WTC11 (cell line): Measurements from ENCODE around the gene ZNF761. TPM values are rescaled to one million over a fixed set of nuclear protein-coding genes. Genes with fewer than 3 reads are reported as not detected.
"Not testable (repeated sequence)": the region's sequence is repeated elsewhere in the genome, so short reads cannot be mapped to it uniquely, and the experiment has no call there.

Experiments used
- ATAC-seq: fragments of 200-7000 bp; cut with Tn5 transposase; 2 replicates; pipeline ENCODE4 v1.10.0; 2021; ENCODE audit warnings: mild to moderate bottlenecking, moderate library complexity
- CTCF ChIA-PET: fragments of 300-600 bp; sonication (Branson Sonifier 250); formaldehyde crosslinking; loops from one replicate; lab custom pipeline; 2021; ENCODE audit warnings: antibody characterized with exemption; lab: Charles Lee
- POLR2A ChIA-PET: fragments of 350-600 bp; sonication (Branson Sonifier 250); formaldehyde crosslinking; loops from one replicate; lab custom pipeline; 2021; ENCODE audit warnings: antibody characterized with exemption; lab: Charles Lee
- DNase-seq: peaks from one replicate; pipeline ENCODE4 v3.0.0; 2021; ENCODE audit warnings: low spot score
- H3K27ac Mint-ChIP-seq: 2 replicates; pipeline ENCODE4 v1.8.0; 2021; ENCODE audit warnings: mixed read lengths
- H3K27me3 Mint-ChIP-seq: 2 replicates; pipeline ENCODE4 v1.8.0; 2021; ENCODE audit warnings: low read depth, mild to moderate bottlenecking, moderate library complexity, mixed read lengths
- H3K36me3 Mint-ChIP-seq: 2 replicates; pipeline ENCODE4 v1.8.0; 2021; ENCODE audit warnings: mixed read lengths
- H3K4me1 Mint-ChIP-seq: 2 replicates; pipeline ENCODE4 v1.8.0; 2022; ENCODE audit warnings: mixed read lengths
- H3K4me3 Mint-ChIP-seq: 2 replicates; pipeline ENCODE4 v1.8.0; 2021; ENCODE audit warnings: mild to moderate bottlenecking, moderate library complexity, mixed read lengths
- H3K9me3 Mint-ChIP-seq: 2 replicates; pipeline ENCODE4 v1.8.0; 2021; ENCODE audit warnings: mixed read lengths
- ETV6 ChIP-seq: sonication (generic); formaldehyde crosslinking; IDR thresholded peaks from 2 replicates; pipeline ENCODE4 v1.8.1; 2022; ENCODE audit warnings: mild to moderate bottlenecking, missing genetic modification reagents
- GTF2I ChIP-seq: fragments of 250-450 bp; sonication (Bioruptor Pico); conservative IDR thresholded peaks from 2 replicates; pipeline ENCODE4 v1.4.0; 2021; ENCODE audit warnings: mild to moderate bottlenecking
- MXD4 ChIP-seq: fragments of 250-450 bp; sonication (Bioruptor Pico); IDR thresholded peaks from 2 replicates; pipeline ENCODE4 v1.8.0; 2021; ENCODE audit warnings: mild to moderate bottlenecking, moderate library complexity, borderline replicate concordance
- RELA ChIP-seq: sonication (generic); formaldehyde crosslinking; IDR thresholded peaks from 2 replicates; pipeline ENCODE4 v1.8.1; 2022; ENCODE audit warnings: missing genetic modification reagents, mild to moderate bottlenecking, borderline replicate concordance
- TCF7 ChIP-seq: sonication (generic); formaldehyde crosslinking; IDR thresholded peaks from 2 replicates; pipeline ENCODE4 v1.8.0; 2022; ENCODE audit warnings: mild to moderate bottlenecking, low read depth, missing genetic modification reagents, moderate library complexity
- TEAD4 ChIP-seq: sonication (generic); formaldehyde crosslinking; IDR thresholded peaks from 2 replicates; pipeline ENCODE4 v1.8.0; 2022; ENCODE audit warnings: mild to moderate bottlenecking, missing genetic modification reagents
- ZNF232 ChIP-seq: sonication (generic); formaldehyde crosslinking; IDR thresholded peaks from 2 replicates; pipeline ENCODE4 v1.8.0; 2022; ENCODE audit warnings: mild to moderate bottlenecking, missing genetic modification reagents
- ZNF317 ChIP-seq: sonication (generic); formaldehyde crosslinking; IDR thresholded peaks from 2 replicates; pipeline ENCODE4 v1.8.1; 2023; ENCODE audit warnings: low read depth, mild to moderate bottlenecking, moderate library complexity, missing genetic modification reagents, borderline replicate concordance
- total RNA-seq: library from RNA; stranded (reverse); gene quantifications from 3 replicates; pipeline ENCODE4 v1.2.3, GENCODE V29; 2021
- TF ChIP-seq, protein P1 (sequence below): sonication (generic); formaldehyde crosslinking; IDR thresholded peaks from 2 replicates; pipeline ENCODE4 v1.8.0; 2022; ENCODE audit warnings: missing genetic modification reagents
- TF ChIP-seq, protein P2 (sequence below): sonication (generic); formaldehyde crosslinking; IDR thresholded peaks from 2 replicates; pipeline ENCODE4 v1.8.0; 2023; ENCODE audit warnings: mild to moderate bottlenecking, missing genetic modification reagents
- TF ChIP-seq, protein P3 (sequence below): sonication (generic); formaldehyde crosslinking; conservative IDR thresholded peaks from 2 replicates; pipeline ENCODE4 v1.8.1; 2023; ENCODE audit warnings: mild to moderate bottlenecking, low read depth, missing genetic modification reagents, moderate library complexity
- TF ChIP-seq, protein P4 (sequence below): sonication (generic); formaldehyde crosslinking; IDR thresholded peaks from 2 replicates; pipeline ENCODE4 v1.8.1; 2022; ENCODE audit warnings: mild to moderate bottlenecking, moderate library complexity, missing genetic modification reagents
- TF ChIP-seq, protein P5 (sequence below): fragments of 250-450 bp; sonication (Bioruptor Pico); IDR thresholded peaks from 2 replicates; pipeline ENCODE4 v1.8.0; 2021; ENCODE audit warnings: mild to moderate bottlenecking
- TF ChIP-seq, protein P6 (sequence below): sonication (generic); formaldehyde crosslinking; IDR thresholded peaks from 2 replicates; pipeline ENCODE4 v1.8.0; 2023; ENCODE audit warnings: missing genetic modification reagents, mild to moderate bottlenecking, borderline replicate concordance

Gene ZNF761
- total RNA-seq, 1 experiment from 2014 or later: 29.7 TPM

DNA sequence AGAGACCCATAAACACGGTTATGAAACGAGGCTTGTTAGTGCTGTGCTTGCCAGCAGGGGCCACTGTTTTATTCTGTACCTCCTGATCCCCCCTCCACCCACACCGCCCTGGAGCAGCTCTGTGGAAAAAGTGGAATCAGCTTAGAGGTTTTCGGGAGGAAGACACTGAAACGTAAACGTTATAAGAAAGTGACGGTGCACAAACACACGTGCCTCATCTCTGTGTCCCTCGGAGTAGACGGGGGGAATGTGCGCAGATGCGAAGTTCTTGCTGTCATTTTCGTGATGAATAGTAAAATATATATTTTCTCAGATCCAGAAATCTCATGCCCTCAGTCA lies 72.5 kb downstream of the ZNF761 start:
- peak overlapping the region; percentile 58 for H3K4me3 Mint-ChIP-seq
- H3K36me3 Mint-ChIP-seq, POLR2A ChIA-PET, H3K27ac Mint-ChIP-seq, H3K9me3 Mint-ChIP-seq, H3K27me3 Mint-ChIP-seq: not testable (repeated sequence)
- TF ChIP-seq, protein P1, sequence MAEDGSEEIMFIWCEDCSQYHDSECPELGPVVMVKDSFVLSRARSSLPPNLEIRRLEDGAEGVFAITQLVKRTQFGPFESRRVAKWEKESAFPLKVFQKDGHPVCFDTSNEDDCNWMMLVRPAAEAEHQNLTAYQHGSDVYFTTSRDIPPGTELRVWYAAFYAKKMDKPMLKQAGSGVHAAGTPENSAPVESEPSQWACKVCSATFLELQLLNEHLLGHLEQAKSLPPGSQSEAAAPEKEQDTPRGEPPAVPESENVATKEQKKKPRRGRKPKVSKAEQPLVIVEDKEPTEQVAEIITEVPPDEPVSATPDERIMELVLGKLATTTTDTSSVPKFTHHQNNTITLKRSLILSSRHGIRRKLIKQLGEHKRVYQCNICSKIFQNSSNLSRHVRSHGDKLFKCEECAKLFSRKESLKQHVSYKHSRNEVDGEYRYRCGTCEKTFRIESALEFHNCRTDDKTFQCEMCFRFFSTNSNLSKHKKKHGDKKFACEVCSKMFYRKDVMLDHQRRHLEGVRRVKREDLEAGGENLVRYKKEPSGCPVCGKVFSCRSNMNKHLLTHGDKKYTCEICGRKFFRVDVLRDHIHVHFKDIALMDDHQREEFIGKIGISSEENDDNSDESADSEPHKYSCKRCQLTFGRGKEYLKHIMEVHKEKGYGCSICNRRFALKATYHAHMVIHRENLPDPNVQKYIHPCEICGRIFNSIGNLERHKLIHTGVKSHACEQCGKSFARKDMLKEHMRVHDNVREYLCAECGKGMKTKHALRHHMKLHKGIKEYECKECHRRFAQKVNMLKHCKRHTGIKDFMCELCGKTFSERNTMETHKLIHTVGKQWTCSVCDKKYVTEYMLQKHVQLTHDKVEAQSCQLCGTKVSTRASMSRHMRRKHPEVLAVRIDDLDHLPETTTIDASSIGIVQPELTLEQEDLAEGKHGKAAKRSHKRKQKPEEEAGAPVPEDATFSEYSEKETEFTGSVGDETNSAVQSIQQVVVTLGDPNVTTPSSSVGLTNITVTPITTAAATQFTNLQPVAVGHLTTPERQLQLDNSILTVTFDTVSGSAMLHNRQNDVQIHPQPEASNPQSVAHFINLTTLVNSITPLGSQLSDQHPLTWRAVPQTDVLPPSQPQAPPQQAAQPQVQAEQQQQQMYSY (CRISPR knock-in tag): peak; percentile 58
- peak; percentile 30 for DNase-seq
- peaks cover 24% of the 10 kb centered on the region for H3K4me1 Mint-ChIP-seq
- CTCF ChIA-PET: interaction anchor here (0.9 to 1.1 kb wide), 5 partner anchors 16 to 288 kb away, joined by 3 to 4 read pairs (median 4); no protein-coding TSS in a partner anchor
- peak; percentile 69 for ATAC-seq

DNA sequence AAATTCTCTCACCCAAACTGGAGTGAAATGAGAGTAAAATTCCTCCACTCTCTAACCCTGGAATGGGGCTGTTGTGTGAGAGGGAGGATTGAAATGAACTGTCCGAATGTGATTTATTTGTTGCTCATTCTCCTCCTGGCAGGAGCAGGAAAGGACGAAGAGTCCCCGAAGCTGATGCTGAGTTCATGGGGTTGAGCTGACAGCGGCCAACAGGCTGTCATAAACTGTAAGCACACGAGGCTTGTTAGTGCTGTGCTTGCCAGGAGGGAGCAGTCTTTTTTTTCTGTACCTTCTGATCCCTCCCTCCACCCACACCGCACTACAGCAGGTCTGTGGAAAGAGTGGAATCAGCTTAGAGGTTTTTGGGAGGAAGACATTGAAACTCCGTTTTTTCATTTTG lies 73.1 kb downstream of the ZNF761 start:
- CTCF ChIA-PET: interaction anchor here (0.5 to 1.1 kb wide), 4 partner anchors 16 to 168 kb away, joined by 3 to 4 read pairs (median 4); no protein-coding TSS in a partner anchor
- TF ChIP-seq, protein P2, sequence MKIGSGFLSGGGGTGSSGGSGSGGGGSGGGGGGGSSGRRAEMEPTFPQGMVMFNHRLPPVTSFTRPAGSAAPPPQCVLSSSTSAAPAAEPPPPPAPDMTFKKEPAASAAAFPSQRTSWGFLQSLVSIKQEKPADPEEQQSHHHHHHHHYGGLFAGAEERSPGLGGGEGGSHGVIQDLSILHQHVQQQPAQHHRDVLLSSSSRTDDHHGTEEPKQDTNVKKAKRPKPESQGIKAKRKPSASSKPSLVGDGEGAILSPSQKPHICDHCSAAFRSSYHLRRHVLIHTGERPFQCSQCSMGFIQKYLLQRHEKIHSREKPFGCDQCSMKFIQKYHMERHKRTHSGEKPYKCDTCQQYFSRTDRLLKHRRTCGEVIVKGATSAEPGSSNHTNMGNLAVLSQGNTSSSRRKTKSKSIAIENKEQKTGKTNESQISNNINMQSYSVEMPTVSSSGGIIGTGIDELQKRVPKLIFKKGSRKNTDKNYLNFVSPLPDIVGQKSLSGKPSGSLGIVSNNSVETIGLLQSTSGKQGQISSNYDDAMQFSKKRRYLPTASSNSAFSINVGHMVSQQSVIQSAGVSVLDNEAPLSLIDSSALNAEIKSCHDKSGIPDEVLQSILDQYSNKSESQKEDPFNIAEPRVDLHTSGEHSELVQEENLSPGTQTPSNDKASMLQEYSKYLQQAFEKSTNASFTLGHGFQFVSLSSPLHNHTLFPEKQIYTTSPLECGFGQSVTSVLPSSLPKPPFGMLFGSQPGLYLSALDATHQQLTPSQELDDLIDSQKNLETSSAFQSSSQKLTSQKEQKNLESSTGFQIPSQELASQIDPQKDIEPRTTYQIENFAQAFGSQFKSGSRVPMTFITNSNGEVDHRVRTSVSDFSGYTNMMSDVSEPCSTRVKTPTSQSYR (CRISPR knock-in tag): no peak
- TF ChIP-seq GTF2I (CRISPR knock-in tag) (no peak), TCF7 (CRISPR knock-in tag) (no peak), ZNF232 (no peak), ETV6 (CRISPR knock-in tag) (no peak), RELA (no peak), MXD4 (CRISPR knock-in tag) (no peak), TEAD4 (no peak), ZNF317 (CRISPR knock-in tag) (no peak)
- TF ChIP-seq, protein P3, sequence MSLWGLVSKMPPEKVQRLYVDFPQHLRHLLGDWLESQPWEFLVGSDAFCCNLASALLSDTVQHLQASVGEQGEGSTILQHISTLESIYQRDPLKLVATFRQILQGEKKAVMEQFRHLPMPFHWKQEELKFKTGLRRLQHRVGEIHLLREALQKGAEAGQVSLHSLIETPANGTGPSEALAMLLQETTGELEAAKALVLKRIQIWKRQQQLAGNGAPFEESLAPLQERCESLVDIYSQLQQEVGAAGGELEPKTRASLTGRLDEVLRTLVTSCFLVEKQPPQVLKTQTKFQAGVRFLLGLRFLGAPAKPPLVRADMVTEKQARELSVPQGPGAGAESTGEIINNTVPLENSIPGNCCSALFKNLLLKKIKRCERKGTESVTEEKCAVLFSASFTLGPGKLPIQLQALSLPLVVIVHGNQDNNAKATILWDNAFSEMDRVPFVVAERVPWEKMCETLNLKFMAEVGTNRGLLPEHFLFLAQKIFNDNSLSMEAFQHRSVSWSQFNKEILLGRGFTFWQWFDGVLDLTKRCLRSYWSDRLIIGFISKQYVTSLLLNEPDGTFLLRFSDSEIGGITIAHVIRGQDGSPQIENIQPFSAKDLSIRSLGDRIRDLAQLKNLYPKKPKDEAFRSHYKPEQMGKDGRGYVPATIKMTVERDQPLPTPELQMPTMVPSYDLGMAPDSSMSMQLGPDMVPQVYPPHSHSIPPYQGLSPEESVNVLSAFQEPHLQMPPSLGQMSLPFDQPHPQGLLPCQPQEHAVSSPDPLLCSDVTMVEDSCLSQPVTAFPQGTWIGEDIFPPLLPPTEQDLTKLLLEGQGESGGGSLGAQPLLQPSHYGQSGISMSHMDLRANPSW (CRISPR knock-in tag): no peak
- TF ChIP-seq, protein P4, sequence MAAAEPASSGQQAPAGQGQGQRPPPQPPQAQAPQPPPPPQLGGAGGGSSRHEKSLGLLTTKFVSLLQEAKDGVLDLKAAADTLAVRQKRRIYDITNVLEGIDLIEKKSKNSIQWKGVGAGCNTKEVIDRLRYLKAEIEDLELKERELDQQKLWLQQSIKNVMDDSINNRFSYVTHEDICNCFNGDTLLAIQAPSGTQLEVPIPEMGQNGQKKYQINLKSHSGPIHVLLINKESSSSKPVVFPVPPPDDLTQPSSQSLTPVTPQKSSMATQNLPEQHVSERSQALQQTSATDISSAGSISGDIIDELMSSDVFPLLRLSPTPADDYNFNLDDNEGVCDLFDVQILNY (CRISPR knock-in tag): no peak
- TF ChIP-seq, protein P1 (CRISPR knock-in tag): no peak
- TF ChIP-seq, protein P5, sequence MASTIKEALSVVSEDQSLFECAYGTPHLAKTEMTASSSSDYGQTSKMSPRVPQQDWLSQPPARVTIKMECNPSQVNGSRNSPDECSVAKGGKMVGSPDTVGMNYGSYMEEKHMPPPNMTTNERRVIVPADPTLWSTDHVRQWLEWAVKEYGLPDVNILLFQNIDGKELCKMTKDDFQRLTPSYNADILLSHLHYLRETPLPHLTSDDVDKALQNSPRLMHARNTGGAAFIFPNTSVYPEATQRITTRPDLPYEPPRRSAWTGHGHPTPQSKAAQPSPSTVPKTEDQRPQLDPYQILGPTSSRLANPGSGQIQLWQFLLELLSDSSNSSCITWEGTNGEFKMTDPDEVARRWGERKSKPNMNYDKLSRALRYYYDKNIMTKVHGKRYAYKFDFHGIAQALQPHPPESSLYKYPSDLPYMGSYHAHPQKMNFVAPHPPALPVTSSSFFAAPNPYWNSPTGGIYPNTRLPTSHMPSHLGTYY (CRISPR knock-in tag): no peak
- TF ChIP-seq, protein P6, sequence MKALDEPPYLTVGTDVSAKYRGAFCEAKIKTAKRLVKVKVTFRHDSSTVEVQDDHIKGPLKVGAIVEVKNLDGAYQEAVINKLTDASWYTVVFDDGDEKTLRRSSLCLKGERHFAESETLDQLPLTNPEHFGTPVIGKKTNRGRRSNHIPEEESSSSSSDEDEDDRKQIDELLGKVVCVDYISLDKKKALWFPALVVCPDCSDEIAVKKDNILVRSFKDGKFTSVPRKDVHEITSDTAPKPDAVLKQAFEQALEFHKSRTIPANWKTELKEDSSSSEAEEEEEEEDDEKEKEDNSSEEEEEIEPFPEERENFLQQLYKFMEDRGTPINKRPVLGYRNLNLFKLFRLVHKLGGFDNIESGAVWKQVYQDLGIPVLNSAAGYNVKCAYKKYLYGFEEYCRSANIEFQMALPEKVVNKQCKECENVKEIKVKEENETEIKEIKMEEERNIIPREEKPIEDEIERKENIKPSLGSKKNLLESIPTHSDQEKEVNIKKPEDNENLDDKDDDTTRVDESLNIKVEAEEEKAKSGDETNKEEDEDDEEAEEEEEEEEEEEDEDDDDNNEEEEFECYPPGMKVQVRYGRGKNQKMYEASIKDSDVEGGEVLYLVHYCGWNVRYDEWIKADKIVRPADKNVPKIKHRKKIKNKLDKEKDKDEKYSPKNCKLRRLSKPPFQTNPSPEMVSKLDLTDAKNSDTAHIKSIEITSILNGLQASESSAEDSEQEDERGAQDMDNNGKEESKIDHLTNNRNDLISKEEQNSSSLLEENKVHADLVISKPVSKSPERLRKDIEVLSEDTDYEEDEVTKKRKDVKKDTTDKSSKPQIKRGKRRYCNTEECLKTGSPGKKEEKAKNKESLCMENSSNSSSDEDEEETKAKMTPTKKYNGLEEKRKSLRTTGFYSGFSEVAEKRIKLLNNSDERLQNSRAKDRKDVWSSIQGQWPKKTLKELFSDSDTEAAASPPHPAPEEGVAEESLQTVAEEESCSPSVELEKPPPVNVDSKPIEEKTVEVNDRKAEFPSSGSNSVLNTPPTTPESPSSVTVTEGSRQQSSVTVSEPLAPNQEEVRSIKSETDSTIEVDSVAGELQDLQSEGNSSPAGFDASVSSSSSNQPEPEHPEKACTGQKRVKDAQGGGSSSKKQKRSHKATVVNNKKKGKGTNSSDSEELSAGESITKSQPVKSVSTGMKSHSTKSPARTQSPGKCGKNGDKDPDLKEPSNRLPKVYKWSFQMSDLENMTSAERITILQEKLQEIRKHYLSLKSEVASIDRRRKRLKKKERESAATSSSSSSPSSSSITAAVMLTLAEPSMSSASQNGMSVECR (CRISPR knock-in tag): no peak

More for the DNA sequence above, 73.1 kb downstream of the ZNF761 start:
- ATAC-seq (no peak), DNase-seq (no peak)
- Mint-ChIP-seq H3K4me3 (peak overlapping the region; percentile 58), H3K36me3 (no peaks in the 10 kb centered on the region), H3K4me1 (peaks cover 24% of the 10 kb centered on the region), H3K9me3 (peaks cover 5% of the 10 kb centered on the region), H3K27me3 (no peaks in the 10 kb centered on the region; the same call in 1 of the 2 replicates), H3K27ac (peak overlapping the region; percentile 24; the same call in 1 of the 2 replicates)
- POLR2A ChIA-PET: no interaction called here
